Endodermal cell (in vitro differentiated cells): ENCODE results near the gene SEPTIN11. TPM values are rescaled to one million over a fixed set of nuclear protein-coding genes. Genes with fewer than 3 reads are reported as not detected.

Source experiments
- DNase-seq: peaks from one replicate; pipeline ENCODE4 v3.0.0-alpha.2; 2017
- H3K27ac ChIP-seq: 2 replicates; pipeline ENCODE4 v1.5.1; 2013; ENCODE audit warnings: mild to moderate bottlenecking, low read depth, low read length, moderate library complexity
- H3K27me3 ChIP-seq: 2 replicates; pipeline ENCODE4 v1.6.1; 2013; ENCODE audit warnings: mild to moderate bottlenecking, low read length, moderate library complexity; ENCODE audit not compliant: insufficient read depth, control insufficient read depth, poor library complexity, severe bottlenecking
- H3K36me3 ChIP-seq: 2 replicates; pipeline ENCODE4 v1.7.0; 2013; ENCODE audit warnings: mild to moderate bottlenecking, low read length, moderate library complexity; ENCODE audit not compliant: control insufficient read depth, insufficient read depth
- H3K4me1 ChIP-seq: one replicate; pipeline ENCODE4 v1.7.0; 2013; ENCODE audit warnings: low read length; ENCODE audit not compliant: control insufficient read depth, insufficient read depth
- H3K4me3 ChIP-seq: 2 replicates; pipeline ENCODE4 v1.5.1; 2013; ENCODE audit warnings: mild to moderate bottlenecking, low read length, moderate library complexity
- H3K9ac ChIP-seq: 2 replicates; pipeline ENCODE4 v1.6.1; 2013; ENCODE audit warnings: mild to moderate bottlenecking, low read length, moderate library complexity; ENCODE audit not compliant: poor library complexity, severe bottlenecking; ENCODE audit errors: extremely low read depth
- H3K9me3 ChIP-seq: 2 replicates; pipeline ENCODE4 v1.6.1; 2013; ENCODE audit warnings: mild to moderate bottlenecking, low read length, moderate library complexity; ENCODE audit not compliant: control insufficient read depth
- H3K27ac Mint-ChIP-seq: 2 replicates; pipeline ENCODE4 v1.8.0; 2020; ENCODE audit warnings: mixed read lengths
- H3K27me3 Mint-ChIP-seq: 2 replicates; pipeline ENCODE4 v1.8.0; 2021; ENCODE audit warnings: mild to moderate bottlenecking, mixed read lengths; ENCODE audit not compliant: insufficient read depth
- H3K36me3 Mint-ChIP-seq: 2 replicates; pipeline ENCODE4 v1.8.0; 2020; ENCODE audit warnings: low read depth, mixed read lengths
- H3K4me1 Mint-ChIP-seq: 2 replicates; pipeline ENCODE4 v1.8.0; 2020; ENCODE audit warnings: mixed read lengths
- H3K4me3 Mint-ChIP-seq: 2 replicates; pipeline ENCODE4 v1.8.0; 2020; ENCODE audit warnings: mild to moderate bottlenecking, moderate library complexity, mixed read lengths
- H3K9me3 Mint-ChIP-seq: 2 replicates; pipeline ENCODE4 v1.8.0; 2020; ENCODE audit warnings: mild to moderate bottlenecking, mixed read lengths
- CTCF ChIP-seq: fragments of 200-600 bp; sonication (generic); conservative IDR thresholded peaks from 2 replicates; pipeline ENCODE4 v1.5.0; 2021; ENCODE audit warnings: antibody characterized with exemption, mild to moderate bottlenecking
- WGBS, 2 experiments: methylation state at CpG; one replicate each; pipeline versions ENCODE4 v1.1.5 to v1.1.7; 2013; ENCODE audit warnings: missing lambda C conversion rate in 2 of 2, mixed read lengths in 1 of 2; ENCODE audit not compliant: insufficient coverage in 1 of 2, insufficient read length in 1 of 2; 5-methylcytosine and 5-hydroxymethylcytosine counted together
- total RNA-seq, 2 donors: library from RNA; stranded (reverse); fragmentation: NEBNext Ultra II Directional in 1 of 2; extraction: Animal tissue kit (Norgen Biotek cat#: 25700) in 1 of 2; gene quantifications; 2 replicates in 1 of 2; 3 replicates in 1 of 2; pipeline ENCODE4 v1.2.1, GENCODE V29; 2021

The SEPTIN11 gene
- total RNA-seq, 2 donors from 2014 or later: 102 to 116 TPM

- H3K36me3 ChIP-seq: peaks cover 60% of the 10 kb centered on the region
- H3K27ac ChIP-seq: peak overlapping the region; percentile 57
- 63 to 82% methylated on average over 4 to 5 of the region's 5 CpGs for WGBS, 2 experiments
- H3K4me1 ChIP-seq: no peaks in the 10 kb centered on the region
- no peak overlapping the region for H3K9ac ChIP-seq
- H3K9me3 ChIP-seq: peaks cover 5% of the 10 kb centered on the region
- no peak for TF ChIP-seq CTCF
- no peaks in the 10 kb centered on the region for H3K9me3 Mint-ChIP-seq
- no peak overlapping the region for H3K4me3 ChIP-seq
- H3K36me3 Mint-ChIP-seq: peaks cover 47% of the 10 kb centered on the region
- no peak overlapping the region for H3K27ac Mint-ChIP-seq
- no peaks in the 10 kb centered on the region for H3K27me3 ChIP-seq
- no peaks in the 10 kb centered on the region for H3K27me3 Mint-ChIP-seq
- H3K4me3 Mint-ChIP-seq: no peak overlapping the region
- DNase-seq: no peak
- peaks cover 6% of the 10 kb centered on the region for H3K4me1 Mint-ChIP-seq
Measured at GRCh38 chr4:76997532-76997931, 48.0 kb downstream of the SEPTIN11 start.

GRCh38 chr4:76998251-76998901, 48.8 kb downstream of the SEPTIN11 start:
- Mint-ChIP-seq H3K27me3 (no peaks in the 10 kb centered on the region), H3K4me1 (peaks cover 10% of the 10 kb centered on the region), H3K27ac (no peak overlapping the region), H3K4me3 (no peak overlapping the region), H3K36me3 (peaks cover 49% of the 10 kb centered on the region), H3K9me3 (no peaks in the 10 kb centered on the region)
- H3K9ac ChIP-seq: no peak overlapping the region
- H3K4me3 ChIP-seq: no peak overlapping the region
- H3K27me3 ChIP-seq: no peaks in the 10 kb centered on the region
- no peaks in the 10 kb centered on the region for H3K4me1 ChIP-seq
- peak overlapping the region; percentile 16 for H3K27ac ChIP-seq
- peaks cover 5% of the 10 kb centered on the region for H3K9me3 ChIP-seq
- no peak for DNase-seq
- WGBS, 2 experiments: 91 to 92% methylated on average over 3 to 8 of the region's 8 CpGs
- no peak for TF ChIP-seq CTCF
- H3K36me3 ChIP-seq: peaks cover 69% of the 10 kb centered on the region

Other genes starting within 250 kb of the SEPTIN11 start
- 1 to 10 TPM; 1.2 to 2.6 TPM for gene SOWAHB, start 51.6 kb upstream of the SEPTIN11 start, total RNA-seq
- 100 to 1,000 TPM; 283 to 302 TPM for gene CCNI, start 126.2 kb downstream of the SEPTIN11 start, total RNA-seq
- 10 to 100 TPM; 39.7 to 41.5 TPM for gene CCNG2, start 207.5 kb downstream of the SEPTIN11 start, total RNA-seq